ENCODE results near the gene COL2A1.

Gene COL2A1

DNA sequence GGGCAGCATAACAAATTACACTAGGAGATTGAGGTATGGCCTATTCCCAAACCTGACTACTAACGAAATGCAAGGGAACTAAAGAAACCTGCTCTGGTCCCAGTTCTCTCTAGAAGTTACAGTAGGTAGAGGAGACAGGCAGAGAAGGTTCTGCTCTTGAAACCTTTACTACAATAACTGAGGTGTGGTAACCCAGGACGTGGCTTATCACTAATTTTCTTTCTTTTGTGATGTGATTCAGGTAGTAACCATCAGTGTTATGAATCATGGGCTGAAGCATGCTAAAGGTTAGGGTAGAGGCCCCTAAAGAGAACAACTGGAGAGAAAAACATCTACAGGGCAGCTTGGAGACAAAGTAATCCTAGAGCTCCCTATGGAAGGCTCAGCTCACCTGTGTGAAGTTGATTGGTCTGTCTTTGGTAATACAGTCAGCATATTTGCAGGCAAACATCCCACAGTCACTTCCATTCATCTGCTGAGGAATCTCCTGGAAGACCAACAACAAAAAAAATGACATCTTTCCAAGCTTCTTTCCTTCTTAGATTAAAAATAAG is 41.8 kb upstream of the COL2A1 start:
- Mint-ChIP-seq H3K36me3 (ENCODE audit: low read depth) (peaks cover 60% of the 10 kb centered on the region), H3K9me3 (no peaks in the 10 kb centered on the region), H3K27me3 (ENCODE audit: low read depth) (no peaks in the 10 kb centered on the region), H3K27ac (no peak overlapping the region), H3K4me3 (no peak overlapping the region), H3K4me1 (no peaks in the 10 kb centered on the region)
- TF ChIP-seq CTCF (IDR thresholded peaks at IDR 0.05; ENCODE audit: unreplicated experiment in 3 of 3): no peak

- TF ChIP-seq CTCF (IDR thresholded peaks at IDR 0.05; ENCODE audit: unreplicated experiment in 3 of 3): no peak
- Mint-ChIP-seq H3K4me3 (no peak overlapping the region), H3K4me1 (no peaks in the 10 kb centered on the region), H3K9me3 (no peaks in the 10 kb centered on the region), H3K36me3 (ENCODE audit: low read depth) (peaks cover 57% of the 10 kb centered on the region), H3K27me3 (ENCODE audit: low read depth) (no peaks in the 10 kb centered on the region), H3K27ac (no peak overlapping the region)
These were observed 41.0 kb upstream of the COL2A1 start for GRCh38 chr12:48045061-48045846.

DNA sequence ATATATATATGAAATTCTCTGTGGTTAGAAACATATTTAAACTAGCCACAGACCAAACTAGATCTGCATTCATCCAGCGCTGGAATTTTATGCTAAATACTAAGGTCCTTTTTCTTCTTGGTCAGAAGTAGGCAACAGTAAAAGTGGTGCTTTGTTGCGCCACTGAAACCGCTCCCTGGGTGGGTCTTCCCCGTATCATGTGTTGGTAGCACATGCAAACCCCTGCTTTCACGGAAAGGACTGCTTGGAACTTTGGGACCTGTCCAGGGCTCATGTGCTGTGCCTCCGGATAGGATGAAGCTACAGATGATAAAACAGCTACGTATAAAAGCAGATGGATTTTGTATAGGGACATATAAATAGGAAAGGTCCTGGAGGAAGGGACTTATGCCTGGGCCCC is 40.1 kb upstream of the COL2A1 start:
- peaks cover 51% of the 10 kb centered on the region for H3K36me3 Mint-ChIP-seq (ENCODE audit: low read depth)
- no peaks in the 10 kb centered on the region for H3K27me3 Mint-ChIP-seq (ENCODE audit: low read depth)
- no peak overlapping the region for H3K27ac Mint-ChIP-seq
- H3K9me3 Mint-ChIP-seq: no peaks in the 10 kb centered on the region
- TF ChIP-seq CTCF (IDR thresholded peaks at IDR 0.05; ENCODE audit: unreplicated experiment in 3 of 3): no peak
- H3K4me1 Mint-ChIP-seq: no peaks in the 10 kb centered on the region
- no peak overlapping the region for H3K4me3 Mint-ChIP-seq

DNA sequence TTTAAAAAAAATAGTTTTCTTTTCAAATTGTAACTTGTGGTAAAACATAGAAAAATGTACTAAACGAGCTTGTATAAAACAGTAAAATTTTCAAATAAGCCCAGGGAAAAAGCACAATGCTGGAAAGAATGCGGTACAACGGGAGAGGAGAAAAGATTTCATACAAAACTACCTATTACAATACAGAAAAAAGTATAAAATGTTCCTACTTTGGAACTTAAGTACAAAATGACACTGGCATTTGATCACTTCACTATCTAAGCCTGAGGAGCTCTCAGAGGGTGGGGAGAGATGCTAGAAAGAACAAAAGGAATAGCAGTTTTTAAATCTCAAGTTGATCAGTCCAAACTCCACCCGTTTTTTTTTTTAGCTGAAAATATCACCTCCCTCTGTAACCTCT is 39.5 kb upstream of the COL2A1 start:
- no peaks in the 10 kb centered on the region for H3K9me3 Mint-ChIP-seq
- H3K27ac Mint-ChIP-seq: no peak overlapping the region
- peaks cover 45% of the 10 kb centered on the region for H3K36me3 Mint-ChIP-seq (ENCODE audit: low read depth)
- no peaks in the 10 kb centered on the region for H3K4me1 Mint-ChIP-seq
- H3K27me3 Mint-ChIP-seq (ENCODE audit: low read depth): no peaks in the 10 kb centered on the region
- no peak overlapping the region for H3K4me3 Mint-ChIP-seq
- TF ChIP-seq CTCF (IDR thresholded peaks at IDR 0.05; ENCODE audit: unreplicated experiment in 3 of 3): no peak

DNA sequence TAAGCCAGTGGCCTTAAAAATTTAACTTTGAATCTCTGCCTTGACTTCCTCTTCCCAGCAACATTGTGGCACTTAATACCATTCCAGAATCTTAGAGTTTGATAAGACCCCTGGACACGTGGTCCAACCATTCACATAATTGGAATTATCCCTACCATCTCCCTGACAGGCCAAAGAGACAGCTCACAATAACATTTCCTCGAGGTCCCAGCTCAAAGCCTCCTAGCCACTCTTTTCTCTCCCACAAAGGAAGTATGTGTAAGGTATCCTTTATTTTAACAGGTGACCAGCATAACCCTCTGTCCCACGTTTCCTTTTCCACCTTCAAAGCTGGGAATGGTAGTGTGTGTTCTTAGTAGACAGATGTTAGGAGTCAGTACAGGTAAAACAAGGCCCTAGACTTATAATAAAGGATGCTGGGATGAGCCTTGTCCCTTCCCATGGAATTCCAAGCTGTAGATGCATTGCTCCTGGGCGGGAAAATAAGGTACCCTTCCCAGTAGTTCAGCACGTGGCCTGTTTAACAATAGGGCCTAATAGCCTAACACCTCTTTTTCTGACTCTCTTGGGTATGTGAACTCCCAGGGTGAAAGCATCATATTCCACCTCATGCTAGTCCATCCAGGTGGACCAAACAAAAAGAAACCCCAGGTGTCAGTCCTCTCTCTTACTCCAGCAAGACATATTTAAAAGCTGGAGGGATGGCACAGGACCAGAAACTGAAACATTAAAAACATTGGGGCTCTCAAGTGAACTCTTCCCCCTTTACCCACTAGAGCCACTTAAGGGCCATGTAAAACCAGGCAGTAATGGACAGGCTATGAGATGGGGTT is 37.5 kb upstream of the COL2A1 start:
- peaks cover 26% of the 10 kb centered on the region for H3K36me3 Mint-ChIP-seq (ENCODE audit: low read depth)
- no peaks in the 10 kb centered on the region for H3K9me3 Mint-ChIP-seq
- TF ChIP-seq CTCF (IDR thresholded peaks at IDR 0.05; ENCODE audit: unreplicated experiment in 3 of 3): no peak
- H3K4me1 Mint-ChIP-seq: peaks cover 13% of the 10 kb centered on the region
- H3K4me3 Mint-ChIP-seq: no peak overlapping the region
- no peak overlapping the region for H3K27ac Mint-ChIP-seq
- no peaks in the 10 kb centered on the region for H3K27me3 Mint-ChIP-seq (ENCODE audit: low read depth)

Data from nephron (organoid).